Activated CD8-positive, alpha-beta memory T cell treated with anti-CD3 and anti-CD28 coated beads for 24 hours (primary cell): ENCODE data around the gene RPUSD3.
A peak's percentile ranks its signal among the peaks of the same experiment; 100 is the strongest.
"Not testable (repeated sequence)": the region's sequence is repeated elsewhere in the genome, so short reads cannot be mapped to it uniquely, and the experiment has no call there.

Source experiments
- DNase-seq: peaks from one replicate; pipeline ENCODE4 v3.0.0-alpha.2; 2020

Gene RPUSD3, protein sequence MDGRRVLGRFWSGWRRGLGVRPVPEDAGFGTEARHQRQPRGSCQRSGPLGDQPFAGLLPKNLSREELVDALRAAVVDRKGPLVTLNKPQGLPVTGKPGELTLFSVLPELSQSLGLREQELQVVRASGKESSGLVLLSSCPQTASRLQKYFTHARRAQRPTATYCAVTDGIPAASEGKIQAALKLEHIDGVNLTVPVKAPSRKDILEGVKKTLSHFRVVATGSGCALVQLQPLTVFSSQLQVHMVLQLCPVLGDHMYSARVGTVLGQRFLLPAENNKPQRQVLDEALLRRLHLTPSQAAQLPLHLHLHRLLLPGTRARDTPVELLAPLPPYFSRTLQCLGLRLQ

DNA sequence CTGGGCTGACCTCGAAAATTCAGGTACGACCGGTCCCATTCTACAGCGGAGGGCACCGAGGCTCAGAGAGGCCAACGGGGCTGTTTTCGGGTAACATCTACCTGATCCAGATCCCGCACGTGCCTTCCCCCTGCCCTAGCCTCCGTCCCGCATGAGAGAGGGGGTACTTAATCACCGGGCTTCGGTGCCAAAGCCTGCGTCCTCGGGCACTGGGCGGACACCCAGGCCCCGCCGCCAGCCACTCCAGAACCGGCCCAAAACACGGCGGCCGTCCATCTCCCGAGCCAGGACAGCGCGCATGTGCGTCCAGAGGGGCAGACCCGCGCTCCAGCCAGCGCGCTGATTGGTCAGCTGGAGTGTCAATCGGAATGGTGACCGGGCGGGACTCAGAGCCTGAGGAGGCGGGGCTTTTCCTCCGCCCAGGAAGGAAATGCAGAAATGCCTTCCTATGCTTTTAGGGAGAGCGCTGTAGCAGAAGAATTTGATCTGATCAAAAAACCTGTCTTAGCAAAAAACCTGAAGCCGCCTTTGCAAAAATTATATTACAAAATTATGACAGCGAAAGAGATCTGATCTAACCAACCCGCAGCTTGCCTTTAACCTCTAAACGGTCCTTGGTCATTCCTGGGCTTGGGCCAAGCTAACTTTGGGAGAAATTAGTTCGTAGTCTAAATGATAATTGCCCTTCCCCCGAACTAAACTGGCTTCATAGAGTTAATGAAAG is at the start of gene RPUSD3:
Gene RPUSD3 (minus strand): TSS at position 294 of the 724 bp plus-strand sequence. CDS start 18 bp downstream, at position 276.
- peak; percentile 100 for DNase-seq

- no peak for DNase-seq
These were observed 47.3 kb upstream of the RPUSD3 start for GRCh38 chr3:9891072-9891622.

DNA sequence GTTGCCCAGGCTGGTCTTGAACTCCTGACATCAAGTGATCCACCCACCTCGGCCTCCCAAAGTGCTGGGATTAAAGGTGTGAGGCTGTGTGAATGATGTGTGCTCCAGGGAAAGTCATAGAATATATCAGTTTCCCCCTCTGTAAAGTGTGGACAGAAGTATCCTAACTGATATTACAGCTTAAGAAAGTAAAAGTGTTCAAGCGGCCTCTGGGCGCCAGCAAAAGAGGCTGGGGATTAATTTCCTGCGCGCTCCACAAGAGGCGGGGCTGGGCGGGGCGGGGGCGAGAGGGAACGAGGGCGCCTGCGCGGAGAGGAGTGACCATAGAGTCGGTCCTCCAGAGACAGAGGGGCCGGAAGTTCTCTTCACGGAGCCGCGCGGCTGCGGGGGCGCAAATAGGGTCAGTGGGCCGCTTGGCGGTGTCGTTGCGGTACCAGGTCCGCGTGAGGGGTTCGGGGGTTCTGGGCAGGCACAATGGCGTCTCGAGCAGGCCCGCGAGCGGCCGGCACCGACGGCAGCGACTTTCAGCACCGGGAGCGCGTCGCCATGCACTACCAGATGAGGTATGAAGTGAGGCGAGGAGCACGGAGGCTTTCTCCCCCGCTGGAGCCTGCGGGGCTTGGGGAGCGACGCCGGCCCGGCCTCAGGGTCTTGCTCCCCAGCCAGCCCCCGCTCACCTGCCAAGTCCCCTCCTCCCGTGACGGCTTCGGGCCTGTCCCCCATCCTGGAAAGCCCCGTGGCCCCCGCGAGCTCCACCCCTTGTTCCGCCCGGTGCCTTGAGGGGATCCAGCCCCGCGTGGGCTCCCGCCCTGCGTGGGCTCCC is 46.7 kb upstream of the RPUSD3 start, which contains the start of gene JAGN1:
Gene JAGN1 (plus strand): TSS at position 362 of the 823 bp plus-strand sequence. CDS start 113 bp downstream, at position 475.
- DNase-seq: peak; percentile 98

- DNase-seq: no peak
These were observed 45.6 kb upstream of the RPUSD3 start for GRCh38 chr3:9889405-9889804.

- no peak for DNase-seq
These were observed 44.7 kb upstream of the RPUSD3 start for GRCh38 chr3:9888540-9888939.

GRCh38 chr3:9887480-9887879 is 43.7 kb upstream of the RPUSD3 start:
- DNase-seq: no peak

GRCh38 chr3:9886328-9886727 is 42.5 kb upstream of the RPUSD3 start:
- no peak for DNase-seq

DNA sequence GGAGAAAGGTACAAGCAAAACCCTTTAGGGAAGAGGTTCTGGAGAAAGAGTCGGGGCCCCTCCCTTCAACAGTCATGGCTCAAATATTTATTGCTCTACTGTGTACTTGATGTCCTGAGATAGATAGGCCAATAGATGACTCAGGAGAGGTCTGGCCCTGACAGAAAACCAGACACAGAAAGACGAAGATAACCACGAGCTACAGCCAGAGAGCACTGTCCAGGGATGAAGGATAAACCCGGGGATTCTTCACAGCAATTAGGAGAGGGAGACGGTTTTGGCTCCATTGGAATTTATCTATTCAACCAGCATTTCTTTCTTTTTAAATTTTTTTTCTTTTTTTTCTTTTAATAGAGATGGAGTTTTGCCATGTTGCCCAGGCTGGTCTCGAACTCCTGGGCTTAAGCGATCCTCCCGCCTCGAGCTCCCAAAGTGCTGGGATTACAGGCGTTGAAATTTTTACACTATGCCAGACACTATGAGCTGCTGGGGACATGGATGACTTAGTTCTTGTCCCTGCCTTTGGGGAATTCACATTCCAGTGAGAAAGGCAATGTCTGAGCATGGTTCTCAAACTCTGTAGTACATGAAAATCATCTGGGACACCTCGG is 40.9 kb upstream of the RPUSD3 start:
- DNase-seq: no peak

- DNase-seq: no peak
These were observed 40.1 kb upstream of the RPUSD3 start for GRCh38 chr3:9883706-9884554.

- DNase-seq: no peak
These were observed 37.6 kb upstream of the RPUSD3 start for GRCh38 chr3:9881441-9881840.

- DNase-seq: no peak
These were observed 36.2 kb upstream of the RPUSD3 start, which contains the start of gene CIDEC for GRCh38 chr3:9879830-9880549. CIDEC (minus strand) TSS chr3:9880253; CDS start chr3:9878486, 1,767 bp downstream.

GRCh38 chr3:9878700-9879099 is 34.9 kb upstream of the RPUSD3 start:
- DNase-seq: no peak

DNA sequence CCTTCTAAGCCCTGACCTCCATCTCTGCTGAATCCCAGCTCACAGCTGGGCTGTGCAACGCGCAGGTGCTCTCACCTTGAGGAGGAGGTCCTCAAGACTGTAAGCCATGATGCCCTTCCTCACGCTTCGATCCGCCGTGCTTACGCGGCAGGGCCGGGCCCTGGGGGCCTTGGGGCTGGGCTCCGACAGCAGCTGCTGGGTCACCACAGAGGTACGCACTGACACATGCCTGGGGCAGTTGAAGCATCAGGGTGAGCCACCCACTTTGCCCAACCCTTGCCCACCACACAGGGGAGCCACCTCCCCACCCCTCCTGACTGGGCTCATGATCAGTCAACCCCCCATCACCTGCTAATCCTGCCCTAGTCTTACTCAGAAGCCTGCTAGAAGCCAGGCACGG is 33.2 kb upstream of the RPUSD3 start:
- DNase-seq: no peak

DNA sequence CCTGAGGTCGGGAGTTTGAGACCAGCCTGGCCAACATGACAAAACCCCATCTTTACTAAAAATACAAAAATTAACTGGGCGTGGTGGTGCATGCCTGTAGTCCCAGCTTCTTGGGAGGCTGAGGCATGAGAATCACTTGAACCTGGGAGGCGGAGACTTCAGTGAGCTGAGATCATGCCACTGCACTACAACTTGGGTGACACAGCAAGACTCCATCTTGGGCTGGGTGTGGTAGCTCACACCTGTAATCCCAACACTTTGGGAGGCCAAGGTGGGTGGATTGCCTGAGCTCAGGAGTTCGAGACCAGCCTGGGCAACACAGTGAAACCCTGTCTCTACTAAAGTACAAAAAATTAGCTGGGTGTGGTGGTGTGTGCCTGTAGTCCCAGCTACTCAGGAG is 32.4 kb upstream of the RPUSD3 start:
- DNase-seq: not testable (repeated sequence)

- no peak for DNase-seq
These were observed 31.6 kb upstream of the RPUSD3 start for GRCh38 chr3:9875448-9875847.

DNA sequence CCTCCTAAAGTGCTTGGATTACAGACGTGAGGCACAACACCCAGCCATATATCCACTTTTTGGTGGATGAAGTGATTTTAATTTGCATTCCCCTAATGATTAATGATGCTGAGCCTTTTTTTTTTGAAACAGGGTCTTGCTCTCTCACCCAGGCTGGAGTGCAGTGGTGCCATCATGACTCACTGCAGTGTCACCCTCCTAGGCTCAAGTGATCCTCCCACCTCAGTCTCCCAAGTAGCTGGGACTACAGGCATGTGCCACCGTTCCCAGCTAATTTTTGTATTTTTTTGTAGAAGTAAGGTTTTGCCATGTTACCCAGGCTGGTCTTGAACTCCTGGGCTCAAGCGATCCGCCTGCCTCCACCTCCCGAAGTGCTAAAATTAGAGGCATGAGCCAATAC is 28.3 kb upstream of the RPUSD3 start:
- DNase-seq: not testable (repeated sequence)

DNA sequence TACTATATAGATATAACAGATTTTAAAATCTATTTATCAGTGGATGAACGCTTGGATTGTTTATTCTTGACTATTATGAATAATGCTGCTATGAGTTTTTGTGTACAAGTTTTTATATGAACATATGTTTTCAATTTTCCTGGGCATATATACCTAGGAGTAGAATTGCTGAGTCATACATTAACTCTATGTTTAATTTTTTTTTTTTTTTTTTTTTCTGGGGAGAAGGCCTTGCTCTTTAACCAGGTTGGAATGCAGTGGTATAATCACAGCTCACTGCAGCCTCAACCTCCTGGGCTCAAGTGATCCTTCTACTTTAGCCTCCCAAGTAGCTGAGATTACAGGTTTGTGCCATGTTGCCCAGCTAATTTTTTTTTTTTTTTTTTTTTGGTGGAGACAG is 27.2 kb upstream of the RPUSD3 start:
- DNase-seq: no peak

GRCh38 chr3:9869955-9870354 is 26.1 kb upstream of the RPUSD3 start:
- no peak for DNase-seq

DNA sequence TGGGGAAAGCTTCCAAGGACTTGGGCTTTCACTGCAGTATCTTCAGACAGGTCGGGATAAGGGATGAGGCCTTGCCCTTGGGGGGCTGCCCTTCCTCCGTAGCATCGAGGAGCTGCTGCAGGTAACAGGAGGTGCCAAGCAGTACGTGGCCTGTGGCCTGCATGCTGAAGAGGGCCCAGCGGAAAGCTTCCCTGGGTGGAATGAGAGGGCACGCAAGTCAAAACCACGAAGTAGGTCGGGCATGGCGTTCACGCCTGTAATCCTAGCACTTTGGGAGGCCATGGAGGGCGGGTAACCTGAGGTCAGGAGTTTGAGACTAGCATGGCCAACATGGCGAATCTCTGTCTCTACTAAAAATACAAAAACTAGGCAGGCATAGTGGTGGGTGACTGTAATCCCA is 23.3 kb upstream of the RPUSD3 start:
- no peak for DNase-seq

- no peak for DNase-seq
These were observed 22.8 kb upstream of the RPUSD3 start for GRCh38 chr3:9866639-9867038.
